Fibroblast of skin of left quadriceps (primary cell): ENCODE data around the gene FKBP11.
"Not testable (repeated sequence)": the region's sequence is repeated elsewhere in the genome, so short reads cannot be mapped to it uniquely, and the experiment has no call there.

Source experiments
- DNase-seq, 2 experiments: peaks; one replicate each; pipeline ENCODE4 v3.0.0-alpha.2; 2013; ENCODE audit warnings: low read depth in 2 of 2

Gene FKBP11

GRCh38 chr12:48910196-48910595 lies 15.1 kb downstream of the FKBP11 start:
- no peak for DNase-seq

GRCh38 chr12:48909698-48910097 lies 15.6 kb downstream of the FKBP11 start:
- DNase-seq: not testable (repeated sequence)

- no peak for DNase-seq
These were observed 18.0 kb downstream of the FKBP11 start for GRCh38 chr12:48907245-48907644.

GRCh38 chr12:48903982-48904411 lies 21.3 kb downstream of the FKBP11 start:
- DNase-seq: peak; percentile 67 to 68

- no peak for DNase-seq
These were observed 21.8 kb downstream of the FKBP11 start for GRCh38 chr12:48903363-48903981.

GRCh38 chr12:48901278-48901677 lies 24.0 kb downstream of the FKBP11 start:
- DNase-seq: no peak

- DNase-seq: no peak
These were observed 25.6 kb downstream of the FKBP11 start for GRCh38 chr12:48899651-48900050.

- DNase-seq: no peak
These were observed 31.0 kb downstream of the FKBP11 start for GRCh38 chr12:48894271-48894670.

- DNase-seq: peak; percentile 30 to 36
These were observed 34.5 kb downstream of the FKBP11 start for GRCh38 chr12:48890657-48891418.

DNA sequence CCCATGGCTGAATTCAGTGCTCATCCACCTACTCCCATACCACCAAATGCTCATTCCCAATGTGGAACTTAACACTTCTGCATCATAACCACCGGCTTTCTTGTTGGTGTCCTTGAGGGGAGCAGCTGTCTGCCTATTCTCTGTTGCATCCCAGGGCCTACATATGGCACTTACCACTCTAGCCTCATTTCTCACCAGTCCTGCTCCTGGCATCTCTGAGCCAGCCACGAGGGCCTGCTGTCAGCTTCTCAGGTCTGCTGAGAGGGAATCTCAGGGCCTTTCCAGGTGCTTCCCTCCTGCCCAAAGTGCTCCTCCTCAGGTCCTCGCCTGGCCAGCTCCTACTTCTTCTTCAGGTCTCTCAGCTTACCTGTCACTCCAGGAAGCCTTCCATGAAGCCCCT lies 35.6 kb downstream of the FKBP11 start:
- no peak for DNase-seq

DNA sequence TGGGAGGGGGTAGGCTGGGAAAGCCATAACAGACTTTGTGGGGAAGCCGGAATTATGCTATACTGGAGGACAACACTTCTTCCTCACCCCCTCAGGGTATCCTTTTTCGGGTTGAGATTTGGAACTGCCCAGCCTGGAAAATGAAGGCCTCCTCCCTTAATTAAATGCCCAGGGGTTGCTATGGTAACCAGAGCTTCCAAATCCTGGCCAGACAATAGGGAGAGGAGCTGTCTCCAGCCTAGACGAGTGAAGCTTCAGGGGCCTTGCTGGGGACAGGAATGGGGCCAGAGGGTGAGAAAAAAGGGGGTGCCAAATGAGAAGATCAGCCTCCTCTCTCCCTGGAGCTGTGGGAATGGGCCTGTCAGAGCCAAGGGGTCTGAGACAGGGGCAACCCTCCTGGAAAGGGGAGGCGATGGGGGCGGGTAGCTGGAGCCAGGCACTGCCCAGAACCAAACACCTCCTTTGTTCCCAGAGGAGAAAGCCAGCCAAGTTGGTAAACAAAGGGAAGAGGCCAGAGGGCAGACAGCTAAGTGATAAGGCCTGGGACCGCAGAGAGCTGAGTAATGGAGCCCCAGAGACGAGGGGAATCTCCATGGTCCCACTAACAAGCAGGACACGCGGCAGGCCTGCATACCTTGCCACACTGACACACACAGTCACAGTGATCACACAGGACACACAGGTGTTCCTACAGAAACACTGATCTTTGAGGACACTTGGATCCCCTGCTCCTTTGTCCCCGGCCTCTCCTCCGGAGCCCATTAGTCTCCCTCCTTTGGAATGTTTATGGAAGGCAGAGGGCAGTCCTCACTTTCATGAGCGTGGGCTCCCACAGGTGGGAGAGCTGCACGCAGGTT lies 41.8 kb downstream of the FKBP11 start:
- DNase-seq: no peak

- DNase-seq: no peak
These were observed 42.4 kb downstream of the FKBP11 start for GRCh38 chr12:48882972-48883304.

GRCh38 chr12:48882315-48882687 lies 43.0 kb downstream of the FKBP11 start:
- DNase-seq: peak in 1 of 2 experiments; percentile 12

- DNase-seq: no peak
These were observed 43.5 kb downstream of the FKBP11 start for GRCh38 chr12:48881686-48882314.

DNA sequence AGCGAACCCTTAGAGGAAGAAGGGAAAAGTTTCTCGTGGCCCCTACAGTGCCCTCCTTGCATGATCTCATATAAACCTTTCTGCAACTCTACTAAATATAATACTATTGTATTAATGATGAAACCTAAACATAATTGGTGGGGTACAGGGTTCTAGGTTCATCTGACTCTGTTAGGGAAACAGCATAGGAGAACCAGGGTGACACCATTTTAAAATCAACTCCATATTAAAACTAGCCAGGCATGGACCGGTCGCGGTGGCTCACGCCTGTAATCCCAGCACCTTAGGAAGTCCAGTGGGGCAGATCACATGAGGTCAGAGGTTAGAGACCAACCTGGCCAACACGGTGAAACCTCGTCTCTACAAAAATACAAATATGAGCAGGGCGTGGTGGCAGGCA lies 44.6 kb downstream of the FKBP11 start:
- no peak for DNase-seq

- no peak for DNase-seq
These were observed 46.7 kb downstream of the FKBP11 start for GRCh38 chr12:48878548-48878947.

DNA sequence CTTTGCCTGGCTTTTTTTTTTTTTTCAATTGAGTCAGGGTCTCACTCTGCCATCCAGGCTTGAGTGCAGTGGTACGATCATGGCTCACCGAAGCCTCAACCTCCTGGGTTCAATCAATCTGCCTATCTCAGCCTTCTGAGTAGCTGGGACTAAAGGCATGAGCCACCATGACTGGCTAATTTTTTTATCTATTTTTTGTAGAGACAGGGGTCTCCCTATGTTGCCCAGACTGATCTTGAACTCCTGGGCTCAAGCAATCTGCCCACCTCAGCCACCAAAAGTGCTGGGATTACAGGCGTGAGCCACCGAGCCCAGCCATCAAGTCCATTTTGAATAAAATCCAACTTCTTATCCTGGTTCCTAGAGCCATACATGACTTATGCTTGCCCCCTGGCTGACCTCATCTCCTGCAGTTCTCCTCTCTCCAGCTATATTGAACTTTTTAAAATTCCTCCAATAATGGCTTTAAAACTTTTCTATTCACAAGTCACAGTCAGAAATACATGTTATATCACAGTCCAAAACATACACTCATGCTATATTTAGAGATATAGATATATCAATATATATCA lies 49.3 kb downstream of the FKBP11 start:
- DNase-seq: no peak

GRCh38 chr12:48873534-48873933 lies 51.8 kb downstream of the FKBP11 start:
- not testable (repeated sequence) for DNase-seq

DNA sequence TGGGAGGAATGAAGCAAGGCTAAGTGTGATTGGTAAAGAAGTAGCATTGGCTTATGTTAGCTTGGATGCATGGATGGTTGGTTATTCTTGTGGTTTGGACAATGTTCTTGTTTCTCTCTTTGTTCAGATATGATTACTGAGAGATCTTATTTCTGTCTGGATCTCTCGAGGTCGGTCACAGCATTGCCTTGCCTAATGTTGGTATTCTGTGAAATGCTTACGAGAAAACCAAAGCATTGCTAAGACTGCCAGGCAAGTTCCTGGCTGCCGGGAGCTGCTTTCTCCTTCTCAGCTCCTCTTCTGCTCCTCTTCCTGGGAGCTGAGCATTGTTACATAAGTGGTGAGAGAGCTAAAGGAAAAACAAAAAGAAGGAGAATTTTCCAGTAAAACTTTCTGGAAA lies 52.2 kb downstream of the FKBP11 start:
- no peak for DNase-seq
